PC-3 (cell line): Measurements from ENCODE around the gene RHBG. TPM values are rescaled to one million over a fixed set of nuclear protein-coding genes. Genes with fewer than 3 reads are reported as not detected.

ENCODE experiments used
- ATAC-seq: fragments of 200-7000 bp; cut with Tn5 transposase; 2 replicates; pipeline ENCODE4 v1.9.1; 2020; ENCODE audit warnings: mild to moderate bottlenecking, moderate library complexity
- BruUV-seq: library from RNA; stranded (reverse); fragments of 400-500 nt; replicated peaks from 2 replicates; lab custom pipeline; 2021; lab: Mats Ljungman, UMichigan
- CTCF ChIA-PET: fragments of 300-600 bp; sonication (Branson Sonifier 250); formaldehyde crosslinking; loops from one replicate; lab custom pipeline; 2022; ENCODE audit warnings: antibody characterized with exemption; lab: Charles Lee
- POLR2A ChIA-PET: fragments of 300-600 bp; sonication (Branson Sonifier 250); formaldehyde crosslinking; loops from one replicate; lab custom pipeline; 2022; ENCODE audit warnings: antibody characterized with exemption; ENCODE audit not compliant: unreplicated experiment; lab: Charles Lee
- DNase-seq: peaks from one replicate; pipeline ENCODE4 v3.0.0-alpha.2; 2015
- H2AFZ ChIP-seq: fragments of 300-600 bp; sonication (generic); 2 replicates; pipeline ENCODE4 v1.6.0; 2016; ENCODE audit warnings: antibody characterized with exemption, low read length
- H3F3A ChIP-seq: fragments of 300-600 bp; sonication (generic); one replicate; pipeline ENCODE4 v1.6.0; 2017; ENCODE audit warnings: antibody characterized with exemption, low read length, control low read depth, mild to moderate bottlenecking; ENCODE audit not compliant: unreplicated experiment
- H3K27ac ChIP-seq: fragments of 300-600 bp; sonication (generic); 2 replicates; pipeline ENCODE4 v1.5.1; 2016; ENCODE audit warnings: mild to moderate bottlenecking, low read length
- H3K27me3 ChIP-seq: fragments of 300-600 bp; sonication (generic); 2 replicates; pipeline ENCODE4 v1.6.1; 2016; ENCODE audit warnings: low read length, mixed read lengths
- H3K36me3 ChIP-seq: fragments of 300-600 bp; sonication (generic); 2 replicates; pipeline ENCODE4 v1.6.1; 2016; ENCODE audit warnings: low read depth, mixed run types, low read length, mixed read lengths
- H3K4me1 ChIP-seq: fragments of 300-600 bp; sonication (generic); 2 replicates; pipeline ENCODE4 v1.5.1; 2016; ENCODE audit warnings: low read length; ENCODE audit not compliant: insufficient read depth
- H3K4me2 ChIP-seq: fragments of 300-600 bp; sonication (generic); 2 replicates; pipeline ENCODE4 v1.6.0; 2016; ENCODE audit warnings: low read length
- H3K4me3 ChIP-seq: fragments of 300-600 bp; sonication (generic); 2 replicates; pipeline ENCODE4 v1.5.1; 2016; ENCODE audit warnings: mild to moderate bottlenecking, low read length, mixed read lengths
- H3K79me2 ChIP-seq: fragments of 300-600 bp; sonication (generic); 2 replicates; pipeline ENCODE4 v1.6.1; 2017; ENCODE audit warnings: low read length, mixed read lengths
- H3K9ac ChIP-seq: fragments of 300-600 bp; sonication (generic); 2 replicates; pipeline ENCODE4 v1.6.0; 2016; ENCODE audit warnings: mild to moderate bottlenecking, low read length
- H3K9me2 ChIP-seq: fragments of 300-600 bp; sonication (generic); replicated peaks from 2 replicates; pipeline ENCODE4 v1.6.1; 2016; ENCODE audit warnings: mixed run types, low read length, mixed read lengths
- H3K9me3 ChIP-seq: fragments of 300-600 bp; sonication (generic); 2 replicates; pipeline ENCODE4 v1.6.1; 2016; ENCODE audit warnings: low read length, mixed read lengths
- H4K20me1 ChIP-seq: fragments of 300-600 bp; sonication (generic); 2 replicates; pipeline ENCODE4 v1.6.1; 2016; ENCODE audit warnings: low read length, mixed read lengths
- CTCF ChIP-seq: fragments of 300-600 bp; sonication (generic); conservative IDR thresholded peaks from 2 replicates; pipeline ENCODE4 v1.5.1; 2017; ENCODE audit warnings: antibody characterized with exemption, low read depth, mild to moderate bottlenecking, low read length
- EZH2 ChIP-seq: fragments of 300-600 bp; sonication (generic); IDR thresholded peaks from one replicate; pipeline ENCODE4 v1.6.1; 2017; ENCODE audit warnings: antibody characterized with exemption, mild to moderate bottlenecking, low read length; ENCODE audit not compliant: unreplicated experiment
- EZH2phosphoT487 ChIP-seq: fragments of 300-600 bp; sonication (generic); IDR thresholded peaks from 2 replicates; pipeline ENCODE4 v1.6.1; 2018; ENCODE audit warnings: mild to moderate bottlenecking, antibody characterized with exemption, low read length, borderline replicate concordance
- intact Hi-C: fragments of 100-400 bp; cut with micrococcal nuclease; formaldehyde crosslinking; loops from 2 replicates; pipeline ENCODE4 v1.9.0; 2023
- total RNA-seq: library from RNA; depleted of rRNA; stranded (reverse); fragments of >200 nt; gene quantifications from 2 replicates; pipeline ENCODE4 v1.2.3, GENCODE V29; 2014

The RHBG gene
- total RNA-seq, 1 experiment from 2014 or later = 0.26 TPM

GRCh38 chr1:156417401-156418020, 48.5 kb downstream of the RHBG start:
- no peak overlapping the region for H3K4me3 ChIP-seq
- H3K36me3 ChIP-seq = no peaks in the 10 kb centered on the region
- no peak overlapping the region for H2AFZ ChIP-seq
- no peaks in the 10 kb centered on the region for H4K20me1 ChIP-seq
- peaks cover 26% of the 10 kb centered on the region for H3K27me3 ChIP-seq
- H3K4me1 ChIP-seq = peaks cover 9% of the 10 kb centered on the region; the same call in 1 of the 2 replicates
- H3K9me2 ChIP-seq = no peaks in the 10 kb centered on the region
- TF ChIP-seq CTCF (no peak), EZH2phosphoT487 (no peak), EZH2 (no peak)
- DNase-seq = no peak
- H3K9me3 ChIP-seq = no peaks in the 10 kb centered on the region
- no peaks in the 10 kb centered on the region for H3K79me2 ChIP-seq
- no TSS peak for BruUV-seq
- H3F3A ChIP-seq = no peaks in the 10 kb centered on the region
- ChIA-PET POLR2A (no interaction called here), CTCF (no interaction called here)
- ATAC-seq = no peak
- H3K9ac ChIP-seq = no peak overlapping the region
- no peak overlapping the region for H3K4me2 ChIP-seq
- no peak overlapping the region for H3K27ac ChIP-seq
- intact Hi-C loops = no loop called here

- POLR2A ChIA-PET = interaction anchor here (0.5 kb wide), 1 partner anchor 303 kb away, joined by 5 read pairs; no protein-coding TSS in a partner anchor
- H3K79me2 ChIP-seq = no peaks in the 10 kb centered on the region
- BruUV-seq = no TSS peak
Observed at GRCh38 chr1:156418416-156419070, 49.5 kb downstream of the RHBG start.

More at GRCh38 chr1:156418416-156419070, 49.5 kb downstream of the RHBG start:
- H3K27ac ChIP-seq = no peak overlapping the region
- no peak overlapping the region for H3K4me3 ChIP-seq
- peaks cover 26% of the 10 kb centered on the region for H3K27me3 ChIP-seq
- H4K20me1 ChIP-seq = no peaks in the 10 kb centered on the region
- H3K9me3 ChIP-seq = no peaks in the 10 kb centered on the region
- H3K4me1 ChIP-seq = peaks cover 10% of the 10 kb centered on the region; the same call in 1 of the 2 replicates
- TF ChIP-seq EZH2 (no peak), CTCF (no peak), EZH2phosphoT487 (no peak)
- no peak overlapping the region for H3K4me2 ChIP-seq
- no peaks in the 10 kb centered on the region for H3F3A ChIP-seq
- intact Hi-C loops = no loop called here
- H3K36me3 ChIP-seq = no peaks in the 10 kb centered on the region
- no peak for DNase-seq
- CTCF ChIA-PET = interaction anchor here (0.6 to 1.2 kb wide), 2 partner anchors 31 to 33 kb away, joined by 3 read pairs; no protein-coding TSS in a partner anchor
- no peak overlapping the region for H3K9ac ChIP-seq
- H2AFZ ChIP-seq = no peak overlapping the region
- ATAC-seq = no peak
- no peaks in the 10 kb centered on the region for H3K9me2 ChIP-seq
